ENCODE data around the gene CNTNAP2.

GRCh38 chr7:146443102-146443501 lies 326.5 kb downstream of the CNTNAP2 start:
- no peak; the same call in 1 of the 2 replicates for TF ChIP-seq MAFK (IDR thresholded peaks at IDR 0.05; ENCODE audit: low read depth, low read length)
- no peak for TF ChIP-seq CTCF (IDR thresholded peaks at IDR 0.05; ENCODE audit: control extremely low read depth in 1 of 3, insufficient read depth in 1 of 3, low read depth in 1 of 3, low read length in 3 of 3)
- no peak for TF ChIP-seq POLR2A (IDR thresholded peaks at IDR 0.05; ENCODE audit: control extremely low read depth in 1 of 2, low read depth in 2 of 2, low read length in 2 of 2)
- TF ChIP-seq CHD1 (IDR thresholded peaks at IDR 0.05; ENCODE audit: low read depth, low read length), result no peak
- TF ChIP-seq EZH2 (IDR thresholded peaks at IDR 0.05; ENCODE audit: low read depth, low read length, severe bottlenecking), result no peak
- no peak for TF ChIP-seq ZNF274 (IDR thresholded peaks at IDR 0.05; ENCODE audit: borderline replicate concordance, extremely low read depth, low read length)
- TF ChIP-seq EP300 (IDR thresholded peaks at IDR 0.05; ENCODE audit: borderline replicate concordance in 1 of 2, low read depth in 2 of 2, low read length in 2 of 2), result no peak
- no peak for TF ChIP-seq EGR1 (IDR thresholded peaks at IDR 0.05; ENCODE audit: borderline replicate concordance, low read depth, low read length)
- no peak for TF ChIP-seq POLR2AphosphoS5 (IDR thresholded peaks at IDR 0.05; ENCODE audit: low read depth, low read length)
- TF ChIP-seq TBP (IDR thresholded peaks at IDR 0.05; ENCODE audit: low read depth, low read length), result no peak
- no peak for TF ChIP-seq YY1 (IDR thresholded peaks at IDR 0.05; ENCODE audit: low read depth, low read length)
- no peak for TF ChIP-seq TAF7 (optimal IDR thresholded peaks at IDR 0.05; ENCODE audit: borderline replicate concordance, low read depth, low read length)
- no peak for TF ChIP-seq JUN (IDR thresholded peaks at IDR 0.05; ENCODE audit: low read depth, low read length)
- TF ChIP-seq SIN3A (conservative IDR thresholded peaks at IDR 0.05 in 1 of 2, IDR thresholded peaks at IDR 0.05 in 1 of 2; ENCODE audit: low read depth in 1 of 2, low read length in 2 of 2), result no peak
